GM12878 (cell line): ENCODE data around the gene VDR. TPM values are rescaled to one million over a fixed set of nuclear protein-coding genes. Genes with fewer than 3 reads are reported as not detected.
A peak's percentile ranks its signal among the peaks of the same experiment; 100 is the strongest.

Experiments
- ATF7 ChIP-seq: fragments of 450-650 bp; IDR thresholded peaks from 2 replicates; pipeline ENCODE4 v1.6.1; 2016; ENCODE audit warnings: low read depth, mild to moderate bottlenecking
- CBFB ChIP-seq: IDR thresholded peaks from 2 replicates; pipeline ENCODE4 v1.6.1; 2016; ENCODE audit warnings: antibody characterized with exemption, low read depth
- CREB1 ChIP-seq: IDR thresholded peaks from 2 replicates; pipeline ENCODE4 v1.6.1; 2012; ENCODE audit warnings: low read depth, mild to moderate bottlenecking, inconsistent platforms
- E4F1 ChIP-seq: fragments of 450-650 bp; IDR thresholded peaks from 2 replicates; pipeline ENCODE4 v1.6.1; 2018; ENCODE audit warnings: borderline replicate concordance, mild to moderate bottlenecking; ENCODE audit not compliant: partially characterized antibody
- GABPA ChIP-seq: IDR thresholded peaks from 2 replicates; pipeline ENCODE4 v1.6.1; 2014; ENCODE audit warnings: antibody characterized with exemption, low read depth, mild to moderate bottlenecking, inconsistent platforms
- IKZF1 ChIP-seq: fragments of 450-650 bp; conservative IDR thresholded peaks from 2 replicates; pipeline ENCODE4 v1.6.1; 2017; ENCODE audit warnings: antibody characterized with exemption, mild to moderate bottlenecking
- LARP7 ChIP-seq: fragments of 450-650 bp; IDR thresholded peaks from 2 replicates; pipeline ENCODE4 v1.6.1; 2017; ENCODE audit warnings: mild to moderate bottlenecking
- MAX ChIP-seq: IDR thresholded peaks from 2 replicates; pipeline ENCODE4 v1.6.1; 2012; ENCODE audit warnings: low read depth, low read length, improper control_type of control experiment
- MTA3 ChIP-seq: IDR thresholded peaks from 2 replicates; pipeline ENCODE4 v1.6.1; 2012; ENCODE audit warnings: low read length, inconsistent platforms, borderline replicate concordance
- NFXL1 ChIP-seq: fragments of 450-650 bp; IDR thresholded peaks from 2 replicates; pipeline ENCODE4 v1.6.1; 2017; ENCODE audit warnings: antibody characterized with exemption, mild to moderate bottlenecking, borderline replicate concordance
- RFX5 ChIP-seq: IDR thresholded peaks from 2 replicates; pipeline ENCODE4 v1.6.1; 2011; ENCODE audit warnings: low read depth, low read length, improper control_type of control experiment
- SMC3 ChIP-seq: IDR thresholded peaks from 2 replicates; pipeline ENCODE4 v1.6.1; 2011; ENCODE audit warnings: low read length, improper control_type of control experiment, borderline replicate concordance
- SREBF1 ChIP-seq: IDR thresholded peaks from 2 replicates; pipeline ENCODE4 v1.6.1; 2012; ENCODE audit warnings: mild to moderate bottlenecking, low read length
- STAT1 ChIP-seq: fragments of 450-650 bp; conservative IDR thresholded peaks from 2 replicates; pipeline ENCODE4 v1.6.1; 2014; ENCODE audit warnings: antibody characterized with exemption, mild to moderate bottlenecking
- SUPT20H ChIP-seq: IDR thresholded peaks from 2 replicates; pipeline ENCODE4 v1.6.1; 2011; ENCODE audit warnings: low read depth, mild to moderate bottlenecking, low read length, moderate library complexity, borderline replicate concordance; ENCODE audit not compliant: control insufficient read depth
- WRNIP1 ChIP-seq: IDR thresholded peaks from 2 replicates; pipeline ENCODE4 v1.6.1; 2011; ENCODE audit warnings: low read depth, low read length, improper control_type of control experiment, borderline replicate concordance
- YY1 ChIP-seq: IDR thresholded peaks from 2 replicates; pipeline ENCODE4 v1.6.1; 2011; ENCODE audit warnings: low read depth, mild to moderate bottlenecking, low read length
- ZBTB40 ChIP-seq: fragments of 450-650 bp; IDR thresholded peaks from 2 replicates; pipeline ENCODE4 v1.6.1; 2016; ENCODE audit warnings: mild to moderate bottlenecking, moderate library complexity, borderline replicate concordance
- ZNF622 ChIP-seq: fragments of 450-650 bp; IDR thresholded peaks from 2 replicates; pipeline ENCODE4 v1.6.1; 2017; ENCODE audit warnings: mild to moderate bottlenecking, inconsistent platforms
- ZZZ3 ChIP-seq: IDR thresholded peaks from 2 replicates; pipeline ENCODE4 v1.6.1; 2011; ENCODE audit warnings: low read depth; ENCODE audit not compliant: control insufficient read depth, insufficient read length
- polyA plus RNA-seq, 11 experiments: library from polyadenylated mRNA; depleted of rRNA in 4 of 11; unstranded in 6 of 11; stranded (reverse) in 5 of 11; fragments of >200 nt; fragmentation: Nextera tagmentation in 4 of 11; fragmentation: Illumina TruSeq in 1 of 11; extraction: Ambion mirVana in 4 of 11; extraction: Trizol in 1 of 11; gene quantifications; 1 replicate in 1 of 11; 2 replicates in 10 of 11; pipeline versions ENCODE4 v1.2.1 to v1.2.3, GENCODE V29; 2011 to 2016; ENCODE audit warnings: inconsistent platforms in 2 of 11, missing spikeins in 2 of 11, low read depth in 1 of 11
- total RNA-seq, 4 experiments: library from RNA; depleted of rRNA in 3 of 4; stranded (reverse); fragments of >200 nt in 3 of 4; fragmentation: Illumina TruSeq in 1 of 4; extraction: Trizol in 1 of 4; gene quantifications; 2 replicates each; pipeline versions ENCODE4 v1.2.1 to v1.2.3, GENCODE V29; 2013 to 2021

The VDR gene
- total and polyA plus RNA-seq, 10 of the 15 experiments (the other 5 are each of a cell fraction or from before 2014, with no cell fraction given), result 0.27 to 7.9 (median 3.0) TPM

DNA sequence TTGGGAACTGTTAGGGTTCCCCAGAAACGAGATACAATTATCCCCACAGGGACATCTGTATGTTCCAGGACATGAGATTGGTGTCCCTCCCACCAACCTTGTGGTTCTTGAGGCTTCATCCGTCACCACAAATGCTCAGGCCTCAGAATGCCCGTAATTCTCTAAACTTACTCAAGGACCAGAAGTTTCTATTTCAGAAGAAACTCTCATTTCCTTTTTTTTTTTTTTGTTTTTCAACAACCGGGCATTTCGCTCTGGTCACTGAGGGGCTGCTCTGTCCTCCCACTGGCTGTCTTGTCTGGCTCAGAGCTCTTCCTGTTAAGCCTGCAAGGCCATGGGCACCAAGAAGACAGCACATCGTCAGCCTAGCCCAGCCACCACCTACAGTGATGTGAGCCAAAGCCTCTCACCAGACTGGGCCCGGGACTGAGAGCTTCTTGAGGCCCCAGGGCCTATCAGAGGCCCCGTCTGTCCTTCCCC, 36.2 kb downstream of the VDR start (continued):
- no peak for TF ChIP-seq ZBTB40
- TF ChIP-seq LARP7, result no peak
- no peak for TF ChIP-seq SREBF1
- TF ChIP-seq NFXL1, result no peak
- TF ChIP-seq MTA3, result peak; percentile 80
- no peak for TF ChIP-seq MAX
- TF ChIP-seq ZNF622, result no peak
- peak; percentile 90 for TF ChIP-seq CBFB
- TF ChIP-seq CREB1, result no peak
- no peak for TF ChIP-seq RFX5
- TF ChIP-seq GABPA, result no peak
- TF ChIP-seq WRNIP1, result no peak
- TF ChIP-seq SUPT20H, result no peak
- no peak for TF ChIP-seq YY1
- no peak for TF ChIP-seq E4F1
- TF ChIP-seq ATF7, result peak; percentile 33; the same call in 1 of the 2 replicates
- TF ChIP-seq IKZF1, result peak; percentile 72
- TF ChIP-seq SMC3, result no peak
- TF ChIP-seq ZZZ3, result no peak
- no peak for TF ChIP-seq STAT1
